ENCODE measurements around the gene TPCN2. TPM values are rescaled to one million over a fixed set of nuclear protein-coding genes. Genes with fewer than 3 reads are reported as not detected.
A peak's percentile ranks its signal among the peaks of the same experiment; 100 is the strongest.

The TPCN2 gene
- total RNA-seq, 1 donor from 2014 or later: 36.2 TPM

GRCh38 chr11:69009441-69010211 lies 39.1 kb upstream of the TPCN2 start:
- ATAC-seq (no peak), DNase-seq (ENCODE audit: low spot score) (peak; percentile 60)
- intact Hi-C loops (cut with DNase I): no loop called here

- no peak for ATAC-seq
- intact Hi-C loops (cut with DNase I): no loop called here
- DNase-seq (ENCODE audit: low spot score): no peak
These were observed 38.3 kb upstream of the TPCN2 start for GRCh38 chr11:69010361-69010891.

DNA sequence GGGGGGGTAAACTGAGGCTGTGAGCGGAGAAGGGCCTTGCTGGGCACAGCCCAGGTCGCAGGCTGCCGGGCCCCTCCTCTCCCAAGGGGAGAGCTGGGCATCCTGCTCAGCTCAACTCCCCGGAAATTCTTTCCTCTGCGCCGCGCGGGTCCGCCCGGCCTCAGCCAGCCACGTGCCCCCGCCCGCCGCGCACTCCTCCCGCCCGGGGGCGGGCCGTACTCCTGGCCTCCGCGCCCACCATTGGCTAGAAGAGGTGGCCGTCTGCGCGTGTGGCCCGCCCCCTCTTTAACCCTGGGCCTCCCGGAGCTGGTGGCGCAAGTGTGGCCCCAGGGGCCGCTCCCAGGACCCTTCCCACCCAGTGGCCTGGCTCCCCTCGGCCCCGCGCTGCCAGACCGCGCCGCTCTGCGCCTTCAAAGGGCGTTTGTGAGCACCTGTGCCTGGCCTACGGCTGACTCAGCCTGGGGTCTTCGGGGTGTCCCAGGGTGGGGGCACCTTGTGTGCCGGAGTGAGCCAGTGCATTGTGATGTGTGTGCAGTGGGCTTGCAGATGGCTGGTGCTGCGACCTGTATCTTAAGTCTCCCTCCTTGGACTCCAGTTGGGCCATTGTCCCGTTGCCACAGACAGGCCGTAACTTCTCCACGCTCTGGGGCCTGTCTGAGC lies 37.6 kb upstream of the TPCN2 start:
- intact Hi-C loops (cut with DNase I): no loop called here
- peak; percentile 90 for DNase-seq (ENCODE audit: low spot score)
- peak; percentile 59 for ATAC-seq

- intact Hi-C loops (cut with DNase I): no loop called here
- no peak for ATAC-seq
These were observed 37.1 kb upstream of the TPCN2 start for GRCh38 chr11:69011624-69012091.

DNA sequence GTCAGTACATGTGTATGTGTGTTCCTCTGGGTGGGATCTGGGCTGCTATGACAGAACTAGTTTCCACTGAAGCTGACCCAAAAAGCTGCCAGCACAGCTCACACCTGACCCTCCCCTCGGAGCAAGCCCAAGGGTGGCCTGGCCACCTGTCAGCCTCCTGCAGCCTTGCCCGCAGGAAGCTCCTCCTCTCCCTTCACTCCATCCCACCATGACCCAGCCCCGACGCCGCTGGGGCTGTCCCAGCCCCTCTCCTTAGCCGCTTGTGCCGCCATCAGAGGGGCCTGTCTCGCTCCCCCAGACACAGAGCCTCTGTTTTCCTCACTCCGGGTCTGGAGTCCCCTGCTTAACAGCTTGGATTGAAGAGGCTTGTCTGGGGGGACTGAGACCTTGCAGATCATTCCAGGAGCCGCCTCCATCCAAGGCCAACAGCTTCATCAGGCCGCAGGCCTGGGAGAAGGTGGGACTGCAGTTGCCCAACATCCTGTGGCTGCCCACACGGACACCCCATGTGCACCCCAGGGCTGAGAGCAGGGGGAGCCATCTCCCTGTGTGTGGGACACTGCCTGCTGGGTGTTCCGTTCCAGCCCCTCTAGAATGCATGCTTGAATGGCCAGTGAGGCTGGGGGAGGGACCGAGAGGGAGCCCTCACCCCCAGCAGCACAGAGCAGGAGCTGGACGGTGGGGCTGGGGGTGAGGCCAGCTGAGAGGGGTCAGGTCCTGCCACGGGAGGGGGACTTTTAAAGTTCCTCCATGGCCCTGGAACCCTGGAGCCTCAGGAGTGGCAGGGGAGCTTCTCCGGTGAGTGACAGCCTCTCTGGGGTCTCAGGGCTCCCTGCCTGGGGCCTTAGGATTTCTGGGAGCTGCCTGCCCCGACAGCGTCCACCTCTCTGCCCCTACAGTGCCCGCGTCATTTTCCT lies 36.4 kb upstream of the TPCN2 start:
- intact Hi-C loops (cut with DNase I): no loop called here
- peak; percentile 38 for ATAC-seq
- no peak for DNase-seq (ENCODE audit: low spot score)

More at GRCh38 chr11:69011624-69012091, 37.1 kb upstream of the TPCN2 start:
- DNase-seq (ENCODE audit: low spot score): no peak

- DNase-seq (ENCODE audit: low spot score) (peak; percentile 97), ATAC-seq (peak; percentile 86)
- intact Hi-C loops (cut with DNase I): no loop called here
These were observed 35.5 kb upstream of the TPCN2 start, which contains the start of gene MRGPRF for GRCh38 chr11:69013009-69013951. MRGPRF (minus strand) TSS chr11:69013246; CDS start chr11:69009901, 3,345 bp downstream.

GRCh38 chr11:69014084-69014851 lies 34.5 kb upstream of the TPCN2 start:
- ATAC-seq: peak; percentile 48
- intact Hi-C loops (cut with DNase I): no loop called here
- no peak for DNase-seq (ENCODE audit: low spot score)

DNA sequence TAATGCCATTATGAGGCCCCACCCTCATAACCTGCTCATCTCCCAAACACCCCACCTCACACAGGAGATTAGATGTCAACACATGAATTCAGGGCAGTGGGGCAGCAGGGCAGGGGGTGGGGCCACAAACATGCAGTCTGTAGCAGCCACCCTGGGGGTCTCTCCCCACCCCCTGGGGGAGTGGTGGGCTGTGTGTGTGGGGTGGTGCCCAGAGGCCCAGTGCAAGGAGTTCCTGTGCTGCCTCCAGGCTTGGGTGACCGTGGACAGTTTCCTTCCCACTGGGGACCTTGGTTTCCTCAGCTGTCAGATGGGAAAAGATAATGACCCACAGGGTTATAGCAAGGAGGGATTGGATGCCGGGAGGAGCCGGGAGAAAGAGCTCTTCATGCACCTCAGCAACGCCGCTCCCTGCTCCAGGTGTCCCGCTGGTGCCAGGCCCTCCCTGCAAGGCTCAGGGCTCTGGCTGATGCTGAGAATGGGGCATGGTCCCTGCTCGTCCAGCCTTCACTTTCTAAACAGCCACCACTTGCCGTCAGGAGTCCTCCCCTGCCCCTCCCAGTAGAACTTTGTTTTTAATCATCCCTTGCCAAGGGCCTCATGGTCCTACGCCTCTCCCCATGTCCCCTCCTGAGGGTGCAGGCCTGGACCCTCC lies 33.7 kb upstream of the TPCN2 start:
- intact Hi-C loops (cut with DNase I): no loop called here
- ATAC-seq (no peak), DNase-seq (ENCODE audit: low spot score) (no peak)

DNA sequence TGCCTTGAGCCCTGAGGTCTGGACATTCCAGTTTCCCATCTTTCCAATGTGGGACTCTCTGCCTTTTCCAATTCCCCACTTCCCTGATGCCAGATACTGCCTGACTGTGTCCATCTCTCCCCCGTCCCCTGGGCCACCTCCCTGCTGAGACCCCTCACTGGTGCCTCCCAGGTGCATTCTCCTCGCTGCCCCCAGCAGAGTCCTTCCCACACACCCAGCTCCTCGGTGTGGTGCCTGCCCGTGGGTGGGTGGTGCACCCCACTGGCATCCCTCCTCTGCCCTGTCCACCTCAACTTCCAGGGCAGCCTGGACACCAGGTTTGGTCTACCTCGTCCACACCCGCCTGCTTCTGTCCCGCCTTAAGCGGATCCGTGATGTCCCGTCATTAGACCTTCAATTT lies 30.8 kb upstream of the TPCN2 start:
- ATAC-seq: no peak
- DNase-seq (ENCODE audit: low spot score): no peak
- intact Hi-C loops (cut with DNase I): no loop called here

- intact Hi-C loops (cut with DNase I): no loop called here
- DNase-seq (ENCODE audit: low spot score) (no peak), ATAC-seq (no peak)
These were observed 29.8 kb upstream of the TPCN2 start for GRCh38 chr11:69018924-69019323.

DNA sequence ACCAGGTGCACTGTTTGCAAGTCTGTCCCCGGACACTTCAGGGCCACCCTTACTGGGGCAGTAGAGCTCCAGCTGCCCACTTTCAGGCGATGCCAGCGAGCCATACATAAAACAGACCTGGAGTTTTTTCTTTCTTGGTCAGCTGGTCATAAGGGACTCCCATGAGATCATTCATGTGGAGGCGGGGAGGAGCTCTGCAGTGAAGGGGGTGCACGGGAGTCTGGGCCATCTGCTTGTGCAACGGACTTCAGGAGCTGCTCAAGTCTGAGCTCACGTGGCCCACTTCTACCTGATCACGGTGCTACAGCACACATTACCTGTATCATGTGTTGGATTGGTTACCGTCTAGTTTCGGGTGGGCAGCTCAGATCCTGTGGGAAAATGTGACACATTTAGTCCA lies 26.5 kb upstream of the TPCN2 start:
- ATAC-seq (peak; percentile 48), DNase-seq (ENCODE audit: low spot score) (no peak)
- intact Hi-C loops (cut with DNase I): no loop called here

DNA sequence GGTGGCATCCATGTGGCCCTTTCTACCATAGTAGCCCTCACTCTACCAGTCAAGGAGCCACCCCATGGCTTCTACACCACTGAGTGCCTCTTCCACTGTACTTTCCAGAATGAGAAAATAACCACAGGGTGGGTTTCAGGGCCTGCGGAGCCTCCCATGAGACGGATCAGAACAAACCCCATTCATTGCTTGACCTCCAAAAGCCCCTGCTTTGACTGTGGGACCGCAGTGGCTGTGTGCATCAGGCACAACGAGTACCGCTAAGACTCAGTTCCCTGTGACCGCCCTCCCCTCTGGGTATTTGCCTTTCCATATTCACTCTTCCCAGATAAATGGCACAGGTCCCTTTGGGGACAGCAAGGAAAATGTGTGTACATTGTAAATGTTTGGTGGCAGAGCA lies 24.2 kb upstream of the TPCN2 start:
- intact Hi-C loops (cut with DNase I): no loop called here
- ATAC-seq (no peak), DNase-seq (ENCODE audit: low spot score) (no peak)

DNA sequence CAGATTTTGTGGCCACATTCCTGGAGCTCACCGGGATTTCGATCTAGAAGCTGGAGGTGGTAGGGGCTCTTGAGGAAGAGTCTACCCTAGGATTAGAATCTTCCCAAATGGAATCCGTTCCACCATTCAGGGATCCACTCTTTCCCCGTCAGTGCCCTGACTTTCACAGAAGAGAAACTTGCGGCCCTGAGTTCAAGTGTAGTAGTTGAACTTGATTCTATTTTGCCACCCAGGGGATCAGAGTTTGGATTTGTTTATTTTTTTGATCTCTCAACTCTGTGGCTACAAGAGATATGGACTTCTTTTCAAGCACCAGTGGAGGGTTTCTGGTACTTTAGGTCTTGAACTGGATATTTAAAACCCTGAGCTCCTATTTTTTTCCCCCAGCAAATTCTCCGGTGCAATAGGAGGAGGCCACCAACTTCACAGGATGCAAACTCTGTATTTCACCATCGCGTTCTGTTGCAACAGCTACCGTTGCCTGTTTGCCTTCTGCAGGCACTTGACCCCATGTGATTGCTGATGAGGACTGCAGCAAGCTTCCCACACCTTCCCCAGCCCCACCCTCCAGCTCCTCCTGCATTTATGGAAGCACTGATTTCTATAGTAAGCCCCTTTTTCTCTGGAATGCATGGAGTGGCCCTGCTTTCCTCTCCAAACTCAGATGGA lies 20.9 kb upstream of the TPCN2 start:
- intact Hi-C loops (cut with DNase I): no loop called here
- ATAC-seq: peak; percentile 45
- no peak for DNase-seq (ENCODE audit: low spot score)

DNA sequence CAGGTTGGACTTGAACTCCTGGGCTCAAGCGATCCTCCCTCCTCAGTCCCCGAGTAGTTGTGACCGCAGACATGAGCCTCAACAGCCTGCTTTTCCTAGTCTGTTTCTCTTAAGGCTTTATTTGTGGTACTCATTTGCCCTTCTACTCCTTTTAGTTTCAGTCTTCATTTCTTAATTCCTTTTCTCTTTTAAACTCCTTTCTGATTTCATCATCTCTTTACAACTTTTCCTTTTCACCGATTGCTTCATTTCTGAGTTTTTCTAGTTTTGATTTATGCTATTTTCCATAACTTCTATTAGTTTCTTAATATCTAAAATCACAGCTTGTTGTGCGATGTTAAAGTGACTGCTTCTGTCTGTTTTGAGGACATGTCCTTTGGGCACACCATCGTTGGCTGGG lies 18.4 kb upstream of the TPCN2 start:
- DNase-seq (ENCODE audit: low spot score) (no peak), ATAC-seq (peak; percentile 41)
- intact Hi-C loops (cut with DNase I): no loop called here

DNA sequence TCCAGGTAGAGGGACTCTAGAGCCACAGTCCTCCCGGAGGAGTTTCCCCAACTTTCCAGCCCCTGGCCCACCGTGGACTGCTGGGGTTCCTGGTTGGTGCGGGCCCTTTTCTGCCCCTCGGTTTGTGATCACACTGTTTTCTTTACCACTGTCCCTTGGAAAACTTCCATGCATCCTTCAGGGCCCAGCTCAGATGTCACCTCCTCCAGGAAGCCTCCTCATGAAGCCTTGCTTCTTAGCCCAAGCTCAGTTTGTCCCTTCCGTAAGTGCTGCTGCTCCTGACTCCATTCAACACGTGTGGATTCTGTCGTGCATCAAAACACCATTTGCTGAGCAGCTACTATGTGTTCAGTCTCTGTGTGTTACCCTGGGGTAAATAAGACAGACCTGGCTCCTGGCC lies 15.9 kb upstream of the TPCN2 start:
- intact Hi-C loops (cut with DNase I): no loop called here
- ATAC-seq (no peak), DNase-seq (ENCODE audit: low spot score) (no peak)

GRCh38 chr11:69033431-69033830 lies 15.3 kb upstream of the TPCN2 start:
- ATAC-seq (no peak), DNase-seq (ENCODE audit: low spot score) (no peak)
- intact Hi-C loops (cut with DNase I): no loop called here

Measured in sciatic nerve (tissue), 2 donors.